Stimulated activated CD4-positive, alpha-beta T cell treated with anti-CD3 and anti-CD28 coated beads, Interleukin-15, amount 100 ng/mL, for 1 hour (primary cell): ENCODE results near the gene CBX2.

Source experiments
- DNase-seq, 2 donors: peaks; one replicate each; pipeline ENCODE4 v3.0.0-alpha.2; 2020; ENCODE audit warnings: low read depth in 1 of 2, low spot score in 1 of 2

CBX2 gene

DNA sequence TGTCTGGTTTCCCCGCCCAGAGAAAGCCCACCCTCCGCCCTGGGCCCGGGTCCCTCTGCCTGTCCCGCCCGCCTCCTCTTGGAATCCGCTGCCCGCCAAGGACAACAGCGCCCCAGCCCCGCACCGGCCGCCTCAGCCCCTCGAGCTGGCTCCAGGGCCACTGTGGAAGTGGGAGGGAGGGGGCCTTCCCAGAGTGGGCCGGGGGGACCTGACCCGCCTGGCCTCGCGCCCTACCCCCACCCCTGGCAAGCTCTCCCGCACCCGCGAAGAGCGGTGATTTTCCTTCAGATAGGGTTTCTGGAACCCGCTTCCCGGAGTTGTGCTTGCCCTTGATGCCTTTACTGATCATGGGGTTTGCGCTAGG, 21.2 kb downstream of the CBX2 start:
- DNase-seq: no peak

DNA sequence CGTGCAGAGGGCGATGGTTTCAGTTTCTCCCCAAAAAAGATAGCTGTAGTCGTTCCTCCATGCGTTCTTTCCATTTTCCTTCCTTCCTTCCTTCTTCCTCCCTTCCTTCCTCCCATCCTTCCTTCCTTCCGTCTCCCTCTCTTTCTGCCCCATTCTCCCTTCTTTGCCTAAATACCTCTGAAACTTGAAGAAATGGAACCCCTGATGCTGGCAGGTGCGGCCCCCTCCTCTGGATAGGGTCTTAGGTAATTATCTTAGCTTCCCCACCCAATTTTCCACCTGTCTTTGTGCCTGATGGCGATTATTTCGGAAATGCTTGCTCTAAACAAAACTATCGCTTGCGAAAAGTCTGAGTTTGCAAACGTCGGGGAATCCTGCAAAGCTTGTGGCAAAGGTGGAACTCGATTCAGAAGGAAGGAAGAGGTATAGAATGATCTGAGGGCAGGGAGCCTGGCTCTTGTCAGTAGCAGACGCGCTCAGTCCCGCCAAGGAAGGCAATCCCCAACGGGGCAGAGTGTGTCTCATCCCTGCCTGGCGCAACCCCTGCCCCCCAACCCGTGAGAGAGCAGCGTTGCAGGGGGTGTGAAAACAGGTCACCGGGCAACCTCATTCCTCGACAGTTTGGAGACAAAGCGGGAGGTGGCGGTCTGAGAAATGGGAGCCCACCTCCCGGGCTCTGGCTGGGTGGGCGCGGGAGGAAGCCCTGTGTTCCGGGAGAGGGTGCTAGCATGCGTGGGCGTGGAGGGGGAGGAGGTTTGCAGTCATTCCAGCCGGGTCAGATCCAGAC, 21.8 kb downstream of the CBX2 start:
- no peak for DNase-seq

DNA sequence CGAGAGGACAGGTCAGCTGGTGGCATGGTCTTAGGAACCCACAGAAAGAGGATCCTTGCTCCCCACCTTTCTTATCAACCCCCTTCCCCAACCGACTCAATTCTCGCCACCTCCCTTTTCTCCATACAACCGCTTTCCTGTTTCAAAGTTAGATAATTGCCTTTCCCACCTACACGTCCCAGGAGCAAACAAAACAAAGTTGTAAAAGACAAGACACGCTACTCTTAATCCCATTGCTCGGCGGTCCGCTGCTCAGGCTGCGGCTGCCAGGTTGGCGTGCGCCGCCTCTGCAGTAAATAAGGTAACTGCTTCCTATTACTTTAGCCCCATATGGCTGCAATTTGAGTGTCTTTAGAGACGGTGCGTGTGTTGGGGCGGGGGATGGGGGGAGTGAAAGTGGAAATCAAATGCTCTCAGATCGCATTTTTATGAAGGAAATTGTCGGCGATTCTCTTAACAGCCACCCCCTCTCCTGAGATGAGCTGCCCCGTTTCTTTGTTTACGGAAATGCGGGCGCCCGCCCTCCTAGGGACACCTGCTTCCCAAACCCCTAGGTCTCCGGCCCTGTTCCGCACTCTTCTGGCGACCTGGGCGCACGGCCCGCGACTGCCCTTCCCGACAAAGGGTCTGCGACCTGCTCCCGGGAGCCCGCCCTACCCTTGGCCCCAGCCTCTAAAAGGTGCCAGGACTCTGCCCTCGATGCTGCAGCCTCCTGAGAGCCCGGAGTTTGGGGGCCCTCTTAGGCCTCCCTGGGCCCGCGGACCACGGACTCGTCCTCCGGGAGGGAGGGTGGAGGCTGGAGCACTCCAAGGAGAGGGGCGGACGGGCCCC, 22.6 kb downstream of the CBX2 start:
- no peak for DNase-seq

DNA sequence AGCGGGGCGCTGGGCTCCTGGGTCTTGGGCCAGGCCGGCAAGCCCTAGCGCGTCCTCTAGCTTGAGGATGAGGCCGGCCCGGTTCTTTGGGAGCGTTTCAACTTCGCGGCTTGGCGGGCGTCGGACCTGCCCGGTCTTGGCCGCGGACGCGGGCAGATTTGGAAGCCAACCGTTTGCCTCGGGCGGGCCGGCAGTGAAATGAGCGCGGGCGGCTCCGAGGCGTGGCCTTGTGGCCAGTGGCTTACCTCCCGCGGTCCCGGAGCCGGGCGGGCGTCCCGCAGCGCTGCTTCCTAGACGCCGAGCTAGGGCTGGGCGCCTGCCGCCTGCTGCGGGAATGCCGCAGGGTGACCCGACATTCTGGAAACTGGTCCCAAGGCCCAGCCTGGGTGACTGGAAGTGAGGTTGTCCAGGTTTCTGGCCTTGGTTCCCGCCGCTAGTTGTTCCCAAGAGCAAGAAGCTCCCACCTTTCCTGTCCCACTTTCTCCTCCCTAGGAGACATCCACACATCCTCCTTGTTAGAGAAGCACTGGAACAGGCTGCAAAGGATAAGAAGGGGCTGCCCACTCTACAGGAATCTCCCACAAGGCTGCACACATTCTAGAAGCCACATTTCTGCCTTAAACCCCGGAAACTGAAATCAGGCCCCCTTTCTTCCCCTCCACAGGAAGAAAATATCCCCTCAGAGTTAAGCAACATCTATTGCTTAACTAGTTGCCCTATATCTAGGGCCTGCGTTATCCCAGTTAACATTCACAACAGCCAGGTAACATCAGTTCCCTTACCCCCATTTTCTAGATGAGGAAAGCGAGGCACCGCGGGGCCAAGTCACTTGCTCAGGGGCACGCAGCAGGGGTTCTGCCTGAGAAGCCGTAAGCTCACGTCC, 23.4 kb downstream of the CBX2 start:
- no peak for DNase-seq

GRCh38 chr17:79802039-79802735, 24.2 kb downstream of the CBX2 start:
- no peak for DNase-seq

- no peak for DNase-seq
These were observed 24.9 kb downstream of the CBX2 start for GRCh38 chr17:79802736-79803420.

GRCh38 chr17:79803421-79803996, 25.6 kb downstream of the CBX2 start:
- DNase-seq: no peak

DNA sequence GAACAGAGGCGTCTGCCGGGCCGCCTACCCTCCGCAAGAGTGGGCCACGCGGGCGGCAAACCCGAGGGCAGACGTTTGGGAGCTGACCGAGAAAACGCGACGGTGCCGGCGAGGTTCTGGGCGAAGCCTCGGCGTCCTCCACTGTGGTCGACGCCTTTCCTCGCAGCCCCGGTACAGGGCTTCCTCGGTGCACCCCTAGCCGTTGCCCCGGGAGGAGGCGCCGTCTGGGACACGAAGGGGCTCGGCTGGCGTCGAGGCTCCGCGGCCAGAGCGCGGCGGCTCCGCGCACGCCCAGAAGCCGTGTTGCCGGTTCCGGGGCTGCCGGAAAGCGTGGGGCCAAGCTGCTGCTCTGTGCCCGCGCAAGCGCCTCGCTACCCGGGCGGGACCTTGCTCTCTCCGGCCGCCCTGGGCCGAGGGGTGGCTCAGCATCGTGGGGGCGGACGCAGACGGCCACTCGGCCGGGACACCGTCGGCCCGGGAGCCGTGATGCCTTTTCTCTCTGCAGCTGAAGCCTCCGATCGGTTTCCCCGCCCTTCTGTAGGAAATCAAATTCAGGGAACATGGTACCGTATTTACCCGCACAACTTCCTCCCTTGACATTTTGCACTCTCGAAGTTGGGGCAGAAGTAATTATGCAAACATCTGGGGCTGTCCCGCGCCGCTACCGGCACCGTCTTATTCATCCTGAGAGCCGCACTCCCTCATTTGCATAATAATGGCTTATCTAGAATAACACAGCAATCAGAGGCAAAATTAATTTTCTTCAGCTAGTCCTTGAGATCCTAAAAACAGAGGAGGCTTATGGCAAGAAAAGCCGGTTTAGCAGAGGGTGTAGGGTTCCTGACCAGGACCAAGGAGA, 26.3 kb downstream of the CBX2 start:
- peak in 1 of 2 donors; percentile 58 for DNase-seq

DNA sequence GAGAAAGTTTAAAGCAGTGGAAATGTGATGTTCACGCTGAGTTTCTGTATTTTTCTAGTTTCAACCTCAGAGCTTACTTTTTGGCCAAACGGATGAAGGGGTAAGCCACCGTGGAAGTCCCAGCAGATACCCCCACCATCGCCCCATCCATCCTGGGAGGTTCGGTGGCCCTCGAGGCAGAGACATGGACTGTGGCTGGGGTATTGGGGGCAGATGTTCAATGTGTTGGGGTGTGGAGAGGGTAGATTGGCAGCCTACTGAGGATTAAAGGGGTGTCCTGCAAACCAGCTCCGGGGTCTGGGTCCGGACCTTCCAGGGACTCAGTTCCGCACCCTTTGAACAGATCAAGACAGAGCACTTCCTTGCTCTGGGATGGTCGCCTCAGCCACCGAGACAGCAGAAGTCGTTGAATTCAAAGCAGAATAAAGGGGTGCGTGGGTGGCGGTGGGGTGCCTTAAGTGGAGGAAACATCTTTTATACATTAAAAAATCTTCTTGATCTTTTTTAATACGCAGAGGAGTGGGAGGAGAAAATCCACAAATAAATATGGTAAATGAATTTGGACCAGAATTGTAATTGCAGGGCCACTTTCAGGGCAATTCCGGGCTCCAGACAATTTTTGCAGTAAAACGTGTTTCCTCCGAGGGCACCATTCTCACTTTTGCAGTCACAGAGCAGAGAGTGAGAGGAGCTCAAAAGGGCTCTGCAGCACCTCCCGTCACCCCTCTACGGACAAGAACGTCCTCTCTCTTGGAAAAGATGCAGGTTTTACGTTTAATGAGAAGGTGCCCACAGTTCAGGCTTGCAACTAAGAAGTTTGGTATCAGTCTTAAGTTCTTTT, 27.1 kb downstream of the CBX2 start:
- DNase-seq: no peak

DNA sequence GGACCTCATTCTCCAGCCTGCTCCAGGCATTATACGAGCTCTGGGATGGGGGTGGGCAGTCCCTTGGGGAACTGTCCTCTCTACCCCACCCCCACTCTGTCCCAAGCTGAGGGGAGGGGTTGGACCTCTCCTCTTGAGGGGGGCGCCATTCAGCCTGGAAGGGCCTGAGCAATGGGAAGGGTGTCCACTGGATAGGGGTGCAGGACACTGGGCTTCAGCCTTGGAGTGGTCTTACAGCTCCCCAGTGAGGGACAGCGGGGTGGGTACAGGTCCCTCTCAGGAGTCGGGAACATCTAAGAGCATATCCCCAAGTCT, 28.5 kb downstream of the CBX2 start:
- DNase-seq: no peak

- no peak for DNase-seq
These were observed 29.1 kb downstream of the CBX2 start for GRCh38 chr17:79806863-79807720.

GRCh38 chr17:79808763-79809529, 31.0 kb downstream of the CBX2 start:
- DNase-seq: no peak

GRCh38 chr17:79809530-79810129, 31.7 kb downstream of the CBX2 start:
- DNase-seq: no peak

DNA sequence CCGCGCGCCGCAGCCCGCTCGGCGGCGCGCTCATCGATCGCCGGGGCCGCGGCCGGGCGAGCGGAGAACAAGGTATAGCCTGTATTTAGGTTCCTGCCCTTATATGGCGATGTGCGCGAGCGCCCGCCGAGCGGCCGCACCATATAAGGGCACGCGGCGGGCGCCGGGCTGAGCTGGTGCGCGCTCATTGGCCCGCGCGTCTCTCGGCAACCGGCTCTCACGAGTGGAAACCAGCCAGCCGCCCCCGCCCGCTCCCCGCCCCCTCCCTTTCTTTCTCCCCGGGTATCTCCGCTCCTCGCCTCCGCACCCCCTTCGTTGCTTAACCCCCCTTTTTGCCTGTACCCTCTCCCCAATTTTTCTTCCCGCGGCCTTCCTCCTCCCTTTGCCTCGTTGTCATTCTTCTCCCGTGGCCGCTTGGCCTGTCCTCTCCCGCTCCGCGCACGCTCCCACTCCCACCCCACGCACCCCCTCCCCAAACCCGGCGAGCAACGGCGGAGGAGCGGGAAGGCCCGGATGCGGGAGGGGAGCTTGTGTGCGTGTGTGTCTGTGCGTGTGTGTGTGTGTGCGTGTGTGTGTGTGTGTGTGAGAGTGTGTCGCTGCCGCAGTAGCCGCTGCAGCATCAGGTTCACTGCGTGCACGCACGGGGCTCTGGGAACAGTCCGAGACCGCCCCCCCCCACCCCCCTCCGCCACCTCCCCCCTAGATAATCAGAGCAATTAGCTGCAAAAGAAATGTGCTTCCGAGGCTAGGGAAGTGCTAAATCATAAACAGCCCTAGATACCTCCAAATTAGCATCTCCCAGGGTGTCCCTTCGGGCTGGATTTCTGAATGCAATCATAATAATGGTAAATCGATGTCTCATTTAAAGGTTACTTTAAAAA, 32.4 kb downstream of the CBX2 start:
- DNase-seq: peak; percentile 57 to 71
